ENCODE data around the gene TGFB1. TPM values are rescaled to one million over a fixed set of nuclear protein-coding genes. Genes with fewer than 3 reads are reported as not detected.
A peak's percentile ranks its signal among the peaks of the same experiment; 100 is the strongest.

Gene TGFB1
- total RNA-seq, 2 donors from 2014 or later: 29.3 to 31.5 TPM

GRCh38 chr19:41327076-41327575 lies 26.6 kb downstream of the TGFB1 start:
- DNase-seq: no peak
- no peak for ATAC-seq
- intact Hi-C loops (cut with DNase I): loop anchor here in 1 of 2 donors (10.0 kb wide), 1 partner anchor 108 kb away; the partner anchor contains the start of gene DMAC2

- intact Hi-C loops (cut with DNase I): loop anchor here in 1 of 2 donors (10.0 kb wide), 1 partner anchor 109 kb away; the partner anchor contains the start of gene DMAC2
- DNase-seq (no peak), ATAC-seq (peak; percentile 2 to 16)
Observed at GRCh38 chr19:41325947-41326706, 27.6 kb downstream of the TGFB1 start.

- ATAC-seq: no peak
- intact Hi-C loops (cut with DNase I): loop anchor here in 1 of 2 donors (10.0 kb wide), 1 partner anchor 109 kb away; the partner anchor contains the start of gene DMAC2
- no peak for DNase-seq
Observed at GRCh38 chr19:41325640-41325946, 28.1 kb downstream of the TGFB1 start.

GRCh38 chr19:41324921-41325639 lies 28.6 kb downstream of the TGFB1 start:
- ATAC-seq (peak; percentile 49 to 52), DNase-seq (peak; percentile 87)
- intact Hi-C loops (cut with DNase I): loop anchor here in 1 of 2 donors (10.0 kb wide), 1 partner anchor 110 kb away; the partner anchor contains the start of gene DMAC2

GRCh38 chr19:41324231-41324702 lies 29.5 kb downstream of the TGFB1 start:
- no peak for DNase-seq
- intact Hi-C loops (cut with DNase I): loop anchor here in 1 of 2 donors (10.0 kb wide), 1 partner anchor 111 kb away; the partner anchor contains the start of gene DMAC2
- no peak for ATAC-seq

- DNase-seq (peak; percentile 82), ATAC-seq (peak; percentile 34 to 66)
- intact Hi-C loops (cut with DNase I): loop anchor here in 1 of 2 donors (10.0 kb wide), 1 partner anchor 111 kb away; the partner anchor contains the start of gene DMAC2
Observed at GRCh38 chr19:41323430-41324125, 30.1 kb downstream of the TGFB1 start.

- ATAC-seq: peak in 1 of 2 donors; percentile 3
- DNase-seq: no peak
- intact Hi-C loops (cut with DNase I): loop anchor here in 1 of 2 donors (10.0 kb wide), 1 partner anchor 112 kb away; the partner anchor contains the start of gene DMAC2
Observed at GRCh38 chr19:41323023-41323422, 30.7 kb downstream of the TGFB1 start.

GRCh38 chr19:41322451-41322850 lies 31.3 kb downstream of the TGFB1 start:
- intact Hi-C loops (cut with DNase I): loop anchor here in 1 of 2 donors (10.0 kb wide), 1 partner anchor 112 kb away; the partner anchor contains the start of gene DMAC2
- ATAC-seq: no peak
- no peak for DNase-seq

GRCh38 chr19:41321600-41322270 lies 32.0 kb downstream of the TGFB1 start:
- DNase-seq: peak; percentile 62

GRCh38 chr19:41321204-41321599 lies 32.5 kb downstream of the TGFB1 start:
- intact Hi-C loops (cut with DNase I): loop anchor here in 1 of 2 donors (10.0 kb wide), 1 partner anchor 114 kb away; the partner anchor contains the start of gene DMAC2
- no peak for ATAC-seq
- DNase-seq: no peak

More at GRCh38 chr19:41321600-41322270, 32.0 kb downstream of the TGFB1 start:
- intact Hi-C loops (cut with DNase I): loop anchor here in 1 of 2 donors (10.0 kb wide), 1 partner anchor 113 kb away; the partner anchor contains the start of gene DMAC2
- ATAC-seq: peak in 1 of 2 donors; percentile 7

GRCh38 chr19:41320568-41320967 lies 33.2 kb downstream of the TGFB1 start:
- intact Hi-C loops (cut with DNase I): loop anchor here in 1 of 2 donors (10.0 kb wide), 1 partner anchor 114 kb away; the partner anchor contains the start of gene DMAC2
- DNase-seq (no peak), ATAC-seq (no peak)

GRCh38 chr19:41320185-41320518 lies 33.6 kb downstream of the TGFB1 start:
- no peak for ATAC-seq
- intact Hi-C loops (cut with DNase I): loop anchor here in 1 of 2 donors (10.0 kb wide), 1 partner anchor 115 kb away; the partner anchor contains the start of gene DMAC2
- DNase-seq: no peak

- ATAC-seq: no peak
- intact Hi-C loops (cut with DNase I): loop anchor here in 1 of 2 donors (10.0 kb wide), 1 partner anchor 115 kb away; the partner anchor contains the start of gene DMAC2
- DNase-seq: no peak
Observed at GRCh38 chr19:41319500-41320184, 34.1 kb downstream of the TGFB1 start.

GRCh38 chr19:41318696-41319499 lies 34.8 kb downstream of the TGFB1 start:
- intact Hi-C loops (cut with DNase I): no loop called here
- ATAC-seq: no peak
- DNase-seq: no peak

GRCh38 chr19:41316306-41316920 lies 37.3 kb downstream of the TGFB1 start:
- ATAC-seq (no peak), DNase-seq (no peak)
- intact Hi-C loops (cut with DNase I): no loop called here

- no peak for DNase-seq
- intact Hi-C loops (cut with DNase I): loop anchor here in 1 of 2 donors (5.0 kb wide), 1 partner anchor 41 kb away; the partner anchor contains the start of gene TGFB1
- no peak for ATAC-seq
Observed at GRCh38 chr19:41311613-41312012, 42.1 kb downstream of the TGFB1 start.

Data from left cardiac atrium (tissue), 4 donors.